ENCODE data around the gene SERPINC1.

DNA sequence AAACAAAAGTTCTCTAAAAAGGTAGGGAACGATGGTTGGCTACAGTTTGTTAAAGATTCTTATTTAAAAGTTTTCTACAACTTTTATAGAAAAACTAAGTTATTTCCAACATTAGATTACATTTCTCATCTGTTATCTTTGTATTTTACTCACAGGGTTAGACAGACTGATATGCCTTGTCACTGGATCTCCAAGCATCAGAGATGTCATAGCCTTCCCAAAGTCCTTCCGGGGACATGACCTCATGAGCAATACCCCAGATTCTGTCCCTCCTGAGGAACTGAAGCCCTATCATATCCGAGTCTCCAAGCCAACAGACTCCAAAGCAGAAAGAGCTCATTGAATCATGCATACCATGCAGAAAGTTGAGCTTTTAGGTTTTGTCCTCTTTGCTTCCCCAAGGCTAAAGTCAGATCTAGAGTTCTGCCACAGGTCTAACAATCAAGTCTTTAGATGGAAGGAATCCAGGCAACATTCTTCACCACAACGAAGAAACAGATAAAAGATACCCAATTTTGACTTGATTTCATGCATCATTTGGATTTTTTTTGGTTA, 59.7 kb downstream of the SERPINC1 start:
- no peak for TF ChIP-seq POLR2AphosphoS5 (IDR thresholded peaks at IDR 0.05; ENCODE audit: low read depth, low read length)
- TF ChIP-seq, protein P1, sequence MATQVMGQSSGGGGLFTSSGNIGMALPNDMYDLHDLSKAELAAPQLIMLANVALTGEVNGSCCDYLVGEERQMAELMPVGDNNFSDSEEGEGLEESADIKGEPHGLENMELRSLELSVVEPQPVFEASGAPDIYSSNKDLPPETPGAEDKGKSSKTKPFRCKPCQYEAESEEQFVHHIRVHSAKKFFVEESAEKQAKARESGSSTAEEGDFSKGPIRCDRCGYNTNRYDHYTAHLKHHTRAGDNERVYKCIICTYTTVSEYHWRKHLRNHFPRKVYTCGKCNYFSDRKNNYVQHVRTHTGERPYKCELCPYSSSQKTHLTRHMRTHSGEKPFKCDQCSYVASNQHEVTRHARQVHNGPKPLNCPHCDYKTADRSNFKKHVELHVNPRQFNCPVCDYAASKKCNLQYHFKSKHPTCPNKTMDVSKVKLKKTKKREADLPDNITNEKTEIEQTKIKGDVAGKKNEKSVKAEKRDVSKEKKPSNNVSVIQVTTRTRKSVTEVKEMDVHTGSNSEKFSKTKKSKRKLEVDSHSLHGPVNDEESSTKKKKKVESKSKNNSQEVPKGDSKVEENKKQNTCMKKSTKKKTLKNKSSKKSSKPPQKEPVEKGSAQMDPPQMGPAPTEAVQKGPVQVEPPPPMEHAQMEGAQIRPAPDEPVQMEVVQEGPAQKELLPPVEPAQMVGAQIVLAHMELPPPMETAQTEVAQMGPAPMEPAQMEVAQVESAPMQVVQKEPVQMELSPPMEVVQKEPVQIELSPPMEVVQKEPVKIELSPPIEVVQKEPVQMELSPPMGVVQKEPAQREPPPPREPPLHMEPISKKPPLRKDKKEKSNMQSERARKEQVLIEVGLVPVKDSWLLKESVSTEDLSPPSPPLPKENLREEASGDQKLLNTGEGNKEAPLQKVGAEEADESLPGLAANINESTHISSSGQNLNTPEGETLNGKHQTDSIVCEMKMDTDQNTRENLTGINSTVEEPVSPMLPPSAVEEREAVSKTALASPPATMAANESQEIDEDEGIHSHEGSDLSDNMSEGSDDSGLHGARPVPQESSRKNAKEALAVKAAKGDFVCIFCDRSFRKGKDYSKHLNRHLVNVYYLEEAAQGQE (IDR thresholded peaks at IDR 0.05; ENCODE audit: insufficient read depth in 1 of 2, low read depth in 2 of 2, low read length in 2 of 2): no peak
